Loucy (cell line): ENCODE results near the gene C6orf136.

Experiments
- H2AFZ ChIP-seq: fragments of 200-600 bp; sonication (generic); 2 replicates; pipeline ENCODE4 v1.6.0; 2016; ENCODE audit warnings: antibody characterized with exemption, mild to moderate bottlenecking, low read length, moderate library complexity
- H3F3A ChIP-seq: fragments of 200-600 bp; 2 replicates; pipeline ENCODE4 v1.6.0; 2016; ENCODE audit warnings: antibody characterized with exemption, low read depth, mild to moderate bottlenecking
- H3K27me3 ChIP-seq: fragments of 200-600 bp; sonication (generic); 2 replicates; pipeline ENCODE4 v1.6.1; 2014; ENCODE audit warnings: low read length, mild to moderate bottlenecking; ENCODE audit not compliant: insufficient read depth, poor library complexity, severe bottlenecking
- H3K36me3 ChIP-seq: fragments of 200-600 bp; sonication (generic); 2 replicates; pipeline ENCODE4 v1.6.1; 2016; ENCODE audit warnings: low read length; ENCODE audit not compliant: insufficient read depth
- H3K4me1 ChIP-seq: fragments of 200-600 bp; sonication (generic); 2 replicates; pipeline ENCODE4 v1.5.1; 2014; ENCODE audit warnings: low read length, mild to moderate bottlenecking; ENCODE audit not compliant: insufficient read depth, poor library complexity, severe bottlenecking
- H3K4me2 ChIP-seq: fragments of 200-600 bp; sonication (generic); 2 replicates; pipeline ENCODE4 v1.6.0; 2014; ENCODE audit warnings: antibody characterized with exemption, low read length, low read depth, mild to moderate bottlenecking; ENCODE audit not compliant: poor library complexity, severe bottlenecking
- H3K4me3 ChIP-seq: fragments of 200-600 bp; sonication (generic); 2 replicates; pipeline ENCODE4 v1.5.1; 2014; ENCODE audit warnings: low read length, mild to moderate bottlenecking, mixed read lengths; ENCODE audit not compliant: poor library complexity, severe bottlenecking
- H3K79me2 ChIP-seq: fragments of 200-600 bp; sonication (generic); 2 replicates; pipeline ENCODE4 v1.6.1; 2014; ENCODE audit warnings: low read length; ENCODE audit not compliant: insufficient read depth
- H3K9ac ChIP-seq: fragments of 200-600 bp; sonication (generic); 2 replicates; pipeline ENCODE4 v1.6.0; 2014; ENCODE audit warnings: mild to moderate bottlenecking, low read depth, low read length, moderate library complexity; ENCODE audit not compliant: poor library complexity, severe bottlenecking
- H3K9me2 ChIP-seq: fragments of 200-600 bp; sonication (generic); replicated peaks from 2 replicates; pipeline ENCODE4 v1.6.1; 2016; ENCODE audit warnings: low read depth, low read length, mixed read lengths
- H3K9me3 ChIP-seq: fragments of 200-600 bp; sonication (generic); 2 replicates; pipeline ENCODE4 v1.6.1; 2014; ENCODE audit warnings: mild to moderate bottlenecking, antibody characterized with exemption, low read length, low read depth; ENCODE audit not compliant: insufficient read depth
- H4K20me1 ChIP-seq: fragments of 200-600 bp; sonication (generic); 2 replicates; pipeline ENCODE4 v1.6.0; 2014; ENCODE audit warnings: antibody characterized with exemption, low read length, mild to moderate bottlenecking; ENCODE audit not compliant: insufficient read depth, poor library complexity, severe bottlenecking
- CTCF ChIP-seq: fragments of 200-600 bp; sonication (generic); conservative IDR thresholded peaks from 2 replicates; pipeline ENCODE4 v1.5.1; 2014; ENCODE audit warnings: mild to moderate bottlenecking, antibody characterized with exemption, low read length
- EZH2phosphoT487 ChIP-seq: fragments of 200-600 bp; IDR thresholded peaks from 2 replicates; pipeline ENCODE4 v1.6.1; 2018; ENCODE audit warnings: antibody characterized with exemption, mild to moderate bottlenecking, moderate library complexity, borderline replicate concordance

The C6orf136 gene

GRCh38 chr6:30611150-30611855 lies 35.6 kb upstream of the C6orf136 start:
- H3K9me3 ChIP-seq, result no peaks in the 10 kb centered on the region
- H3K9me2 ChIP-seq, result no peaks in the 10 kb centered on the region
- TF ChIP-seq CTCF, result no peak
- TF ChIP-seq EZH2phosphoT487, result no peak
- H3F3A ChIP-seq, result peaks cover 15% of the 10 kb centered on the region; the same call in 1 of the 2 replicates
- no peak overlapping the region for H3K4me3 ChIP-seq
- peaks cover 21% of the 10 kb centered on the region for H3K4me1 ChIP-seq
- H4K20me1 ChIP-seq, result peaks cover 54% of the 10 kb centered on the region
- H3K27me3 ChIP-seq, result peaks cover 13% of the 10 kb centered on the region
- H3K79me2 ChIP-seq, result peaks cover 46% of the 10 kb centered on the region
- H3K4me2 ChIP-seq, result no peak overlapping the region
- H3K9ac ChIP-seq, result no peak overlapping the region
- H3K36me3 ChIP-seq, result peaks cover 21% of the 10 kb centered on the region
- no peak overlapping the region for H2AFZ ChIP-seq

GRCh38 chr6:30611856-30612194 lies 35.1 kb upstream of the C6orf136 start:
- no peak overlapping the region for H3K9ac ChIP-seq
- H3K79me2 ChIP-seq, result peaks cover 52% of the 10 kb centered on the region
- H3K9me3 ChIP-seq, result no peaks in the 10 kb centered on the region
- no peak overlapping the region for H3K4me3 ChIP-seq
- peaks cover 59% of the 10 kb centered on the region for H4K20me1 ChIP-seq
- H2AFZ ChIP-seq, result no peak overlapping the region
- peaks cover 18% of the 10 kb centered on the region for H3K27me3 ChIP-seq
- H3F3A ChIP-seq, result peaks cover 15% of the 10 kb centered on the region; the same call in 1 of the 2 replicates
- H3K9me2 ChIP-seq, result no peaks in the 10 kb centered on the region
- peaks cover 21% of the 10 kb centered on the region for H3K4me1 ChIP-seq
- no peak overlapping the region for H3K4me2 ChIP-seq
- H3K36me3 ChIP-seq, result peaks cover 21% of the 10 kb centered on the region
- TF ChIP-seq EZH2phosphoT487 (no peak), CTCF (no peak)

GRCh38 chr6:30612213-30612612 lies 34.7 kb upstream of the C6orf136 start:
- H2AFZ ChIP-seq, result no peak overlapping the region
- no peak overlapping the region for H3K9ac ChIP-seq
- TF ChIP-seq EZH2phosphoT487 (no peak), CTCF (peak; percentile 52)
- H3K9me2 ChIP-seq, result no peaks in the 10 kb centered on the region
- H3K27me3 ChIP-seq, result peaks cover 19% of the 10 kb centered on the region
- H3F3A ChIP-seq, result peaks cover 15% of the 10 kb centered on the region; the same call in 1 of the 2 replicates
- H3K4me1 ChIP-seq, result peaks cover 21% of the 10 kb centered on the region
- H3K4me2 ChIP-seq, result no peak overlapping the region
- H3K9me3 ChIP-seq, result no peaks in the 10 kb centered on the region
- peaks cover 61% of the 10 kb centered on the region for H4K20me1 ChIP-seq
- H3K36me3 ChIP-seq, result peaks cover 18% of the 10 kb centered on the region
- H3K4me3 ChIP-seq, result no peak overlapping the region
- peaks cover 54% of the 10 kb centered on the region for H3K79me2 ChIP-seq
